ENCODE data around the gene UCHL1.

UCHL1 gene

DNA sequence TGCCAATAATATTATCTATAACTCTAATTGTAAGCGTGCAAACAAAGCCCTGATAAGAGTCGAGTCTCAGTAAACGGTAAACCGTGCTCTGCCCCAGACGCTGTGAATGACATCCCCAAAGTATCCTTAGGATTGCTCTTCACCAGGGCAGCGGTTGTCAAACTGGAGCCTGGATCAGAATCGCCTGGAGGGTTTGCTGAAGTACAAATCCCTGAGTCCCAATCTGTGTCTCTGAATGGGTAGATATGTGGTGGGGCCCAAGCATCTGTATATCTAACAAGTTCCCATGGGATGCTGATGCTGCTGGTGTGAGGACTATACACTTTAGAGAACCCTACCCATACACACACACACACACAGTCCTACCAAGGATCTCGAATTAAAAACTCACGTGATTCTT is 41.6 kb upstream of the UCHL1 start:
- no peak overlapping the region for H3K27ac ChIP-seq (replicated peaks)
- H3K27me3 ChIP-seq (ENCODE audit: insufficient read depth, poor library complexity, severe bottlenecking): peaks cover 49% of the 10 kb centered on the region
- DNase-seq (ENCODE audit: low read depth in 1 of 2, low spot score in 1 of 2): no peak
- H3K4me3 ChIP-seq (replicated peaks; ENCODE audit: insufficient read depth, low read length): no peak overlapping the region
- no peak for TF ChIP-seq POLR2AphosphoS5 (IDR thresholded peaks at IDR 0.05; ENCODE audit: low read depth)
- no peak for TF ChIP-seq SPI1 (IDR thresholded peaks at IDR 0.05; ENCODE audit: borderline replicate concordance, low read depth)
- TF ChIP-seq, protein P1, sequence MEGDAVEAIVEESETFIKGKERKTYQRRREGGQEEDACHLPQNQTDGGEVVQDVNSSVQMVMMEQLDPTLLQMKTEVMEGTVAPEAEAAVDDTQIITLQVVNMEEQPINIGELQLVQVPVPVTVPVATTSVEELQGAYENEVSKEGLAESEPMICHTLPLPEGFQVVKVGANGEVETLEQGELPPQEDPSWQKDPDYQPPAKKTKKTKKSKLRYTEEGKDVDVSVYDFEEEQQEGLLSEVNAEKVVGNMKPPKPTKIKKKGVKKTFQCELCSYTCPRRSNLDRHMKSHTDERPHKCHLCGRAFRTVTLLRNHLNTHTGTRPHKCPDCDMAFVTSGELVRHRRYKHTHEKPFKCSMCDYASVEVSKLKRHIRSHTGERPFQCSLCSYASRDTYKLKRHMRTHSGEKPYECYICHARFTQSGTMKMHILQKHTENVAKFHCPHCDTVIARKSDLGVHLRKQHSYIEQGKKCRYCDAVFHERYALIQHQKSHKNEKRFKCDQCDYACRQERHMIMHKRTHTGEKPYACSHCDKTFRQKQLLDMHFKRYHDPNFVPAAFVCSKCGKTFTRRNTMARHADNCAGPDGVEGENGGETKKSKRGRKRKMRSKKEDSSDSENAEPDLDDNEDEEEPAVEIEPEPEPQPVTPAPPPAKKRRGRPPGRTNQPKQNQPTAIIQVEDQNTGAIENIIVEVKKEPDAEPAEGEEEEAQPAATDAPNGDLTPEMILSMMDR (IDR thresholded peaks at IDR 0.05; ENCODE audit: insufficient read depth, low read length): no peak
- no peak for TF ChIP-seq GABPA (IDR thresholded peaks at IDR 0.05; ENCODE audit: low read depth)
- no peak for TF ChIP-seq REST (IDR thresholded peaks at IDR 0.05; ENCODE audit: insufficient replicate concordance, low read depth)

DNA sequence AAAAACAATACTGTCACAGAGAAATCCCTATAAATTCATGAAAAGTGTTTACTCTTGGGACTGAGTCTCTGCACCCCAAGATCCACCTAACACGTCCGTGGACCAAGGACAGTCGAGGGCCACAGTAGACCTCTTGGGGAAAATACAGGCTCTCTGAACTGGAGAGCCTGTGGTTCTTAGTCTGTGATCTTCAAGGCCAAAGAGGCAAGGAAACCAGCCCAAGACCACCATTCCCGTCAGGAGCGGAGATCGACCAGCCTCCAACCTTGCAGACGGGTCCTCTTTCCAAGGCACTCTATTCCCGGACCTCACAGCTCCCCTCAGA is 40.8 kb upstream of the UCHL1 start:
- peak overlapping the region; percentile 44 for H3K4me3 ChIP-seq (replicated peaks; ENCODE audit: insufficient read depth, low read length)
- no peak for DNase-seq (ENCODE audit: low read depth in 1 of 2, low spot score in 1 of 2)
- no peak overlapping the region for H3K27ac ChIP-seq (replicated peaks)
- peaks cover 50% of the 10 kb centered on the region for H3K27me3 ChIP-seq (ENCODE audit: insufficient read depth, poor library complexity, severe bottlenecking)
- TF ChIP-seq, protein P1 (IDR thresholded peaks at IDR 0.05; ENCODE audit: insufficient read depth, low read length): no peak
- TF ChIP-seq SPI1 (IDR thresholded peaks at IDR 0.05; ENCODE audit: borderline replicate concordance, low read depth) (no peak), POLR2AphosphoS5 (IDR thresholded peaks at IDR 0.05; ENCODE audit: low read depth) (no peak), GABPA (IDR thresholded peaks at IDR 0.05; ENCODE audit: low read depth) (no peak), REST (IDR thresholded peaks at IDR 0.05; ENCODE audit: insufficient replicate concordance, low read depth) (no peak)

DNA sequence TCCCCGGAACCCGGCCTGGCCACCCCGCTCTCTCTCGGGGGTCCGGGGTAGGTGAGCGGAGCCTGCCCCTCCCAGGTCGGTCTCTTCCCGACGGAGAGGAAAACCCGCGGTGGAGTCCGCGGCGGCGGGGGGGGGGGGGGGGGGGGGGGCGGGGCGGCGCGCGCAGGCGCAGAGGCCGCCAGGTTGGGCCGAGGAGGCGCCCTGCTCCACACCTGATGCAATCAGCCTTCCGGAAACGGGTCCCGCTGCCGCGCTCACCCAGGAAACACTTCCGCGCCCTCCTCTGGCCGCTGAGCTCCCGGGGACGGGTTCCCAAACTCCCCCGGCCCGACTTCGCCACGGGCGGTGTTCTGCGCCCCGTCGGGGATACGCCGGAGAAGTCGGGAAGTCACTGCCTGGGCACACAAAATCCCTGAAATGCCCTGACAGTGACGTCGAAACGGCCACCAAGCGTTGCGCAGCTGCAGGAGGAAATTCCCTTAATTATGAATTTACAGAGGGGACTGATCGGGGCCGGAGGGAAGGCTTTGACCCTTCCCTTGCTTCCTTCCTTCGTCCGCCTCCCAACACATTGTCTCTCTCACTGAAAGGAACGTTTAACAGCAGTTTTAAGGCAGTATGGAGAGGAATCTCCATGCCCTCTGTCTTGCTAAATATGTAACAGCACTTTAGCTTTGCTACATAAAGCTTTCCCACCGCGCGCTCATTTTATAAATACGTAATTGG is 40.3 kb upstream of the UCHL1 start:
- H3K4me3 ChIP-seq (replicated peaks; ENCODE audit: insufficient read depth, low read length): peak overlapping the region; percentile 44
- no peak overlapping the region for H3K27ac ChIP-seq (replicated peaks)
- TF ChIP-seq REST (IDR thresholded peaks at IDR 0.05; ENCODE audit: insufficient replicate concordance, low read depth) (no peak), GABPA (IDR thresholded peaks at IDR 0.05; ENCODE audit: low read depth) (peak; percentile 74)
- peak; percentile 25 to 27 for DNase-seq (ENCODE audit: low read depth in 1 of 2, low spot score in 1 of 2)
- peaks cover 51% of the 10 kb centered on the region for H3K27me3 ChIP-seq (ENCODE audit: insufficient read depth, poor library complexity, severe bottlenecking)

Data from HL-60 (cell line).